A375 (cell line): ENCODE measurements around the gene C8B. TPM values are rescaled to one million over a fixed set of nuclear protein-coding genes. Genes with fewer than 3 reads are reported as not detected.

ENCODE experiments used
- total RNA-seq: library from RNA; depleted of rRNA; stranded (reverse); fragments of >200 nt; shearing (Covaris generic); gene quantifications from 2 replicates; pipeline ENCODE4 v1.2.3, GENCODE V29; 2014; rRNA removed

Gene C8B
- total RNA-seq = not detected in 2 replicates

DNA sequence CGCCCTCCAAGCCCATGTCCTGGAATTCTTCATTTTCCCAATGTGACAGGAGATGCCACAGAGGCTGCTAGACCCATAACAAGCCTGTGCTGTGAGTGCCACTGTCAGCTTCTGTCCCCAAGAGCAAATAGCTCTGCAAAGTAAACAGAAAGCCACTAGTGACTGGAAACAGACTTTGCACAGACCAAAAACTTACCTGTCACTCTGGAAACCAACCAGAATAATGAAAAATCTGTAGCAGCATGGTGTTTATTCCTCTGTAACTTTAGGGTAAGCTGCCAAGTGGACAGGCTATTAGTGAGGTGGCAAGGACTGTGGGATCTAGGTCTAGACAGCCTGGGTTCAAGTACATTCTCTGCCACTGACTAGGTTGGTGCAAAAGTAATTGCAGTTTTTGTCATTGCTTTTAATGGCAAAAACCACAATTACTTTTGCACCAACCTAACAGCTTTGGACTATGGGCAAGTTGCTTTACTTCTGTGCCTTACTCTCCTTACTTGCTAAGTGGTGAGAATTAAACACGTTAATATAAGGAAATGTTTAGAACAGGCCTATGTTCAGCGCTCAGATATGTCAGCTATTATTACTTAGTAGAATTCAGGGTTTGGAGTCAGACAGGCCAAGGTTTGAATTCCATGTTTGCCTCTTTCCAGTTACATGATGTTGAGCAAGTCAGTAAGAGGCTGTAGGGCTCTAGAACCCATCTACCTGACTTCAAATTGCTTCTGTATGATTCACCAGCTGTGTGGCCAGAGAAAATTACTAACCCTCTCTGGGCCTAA lies at the start of gene C8B:
Gene C8B, minus strand, starts transcription at position 100 of the 782 bp plus-strand sequence. Its CDS starts 67 bp downstream, at position 33.

Other genes starting within 250 kb of the C8B start
- gene FYB2, start 146.6 kb downstream of the C8B start, total RNA-seq = not detected in 2 replicates
- not detected in 2 replicates for gene C8A, start 111.2 kb downstream of the C8B start, total RNA-seq